ENCODE measurements around the gene PSMB3.

DNA sequence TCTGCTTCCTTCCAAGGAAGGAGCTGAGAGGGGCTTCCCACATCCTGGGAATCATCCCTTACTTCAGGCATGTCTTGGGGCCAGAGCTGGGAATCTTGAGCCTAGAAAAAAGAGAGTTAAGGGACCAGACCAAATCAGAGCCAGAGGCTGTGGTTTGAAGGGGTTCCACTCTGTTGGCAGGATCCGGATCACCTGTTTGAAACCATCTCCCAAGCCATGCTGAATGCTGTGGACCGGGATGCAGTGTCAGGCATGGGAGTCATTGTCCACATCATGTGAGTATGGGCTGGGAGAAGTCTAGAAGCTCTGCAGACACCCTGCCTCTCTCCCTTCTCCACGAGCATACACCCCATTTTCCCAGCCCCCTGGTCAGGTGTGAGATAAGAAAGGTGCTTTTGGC is 9.7 kb downstream of the PSMB3 start:
- TF ChIP-seq GATA2 (IDR thresholded peaks at IDR 0.05; ENCODE audit: low read depth, low read length) = no peak
- TF ChIP-seq GATA3 (IDR thresholded peaks at IDR 0.05; ENCODE audit: low read depth, low read length) = no peak
